ENCODE data around the gene TNFRSF18. TPM values are rescaled to one million over a fixed set of nuclear protein-coding genes. Genes with fewer than 3 reads are reported as not detected.

TNFRSF18 gene
- total RNA-seq, 1 donor from 2014 or later = 0.47 TPM

- Histone ChIP-seq H3K27ac (peak overlapping the region; percentile 31), H3K27me3 (ENCODE audit: low read depth) (peaks cover 16% of the 10 kb centered on the region), H3K9me3 (no peaks in the 10 kb centered on the region), H3K4me1 (no peaks in the 10 kb centered on the region), H3K4me3 (peak overlapping the region; percentile 29), H3K36me3 (no peaks in the 10 kb centered on the region)
- ATAC-seq = no peak
- intact Hi-C loops (cut with DNase I) = no loop called here
- DNase-seq = peak; percentile 42
- no peak for TF ChIP-seq CTCF (IDR thresholded peaks at IDR 0.05)
These were observed 23.1 kb downstream of the TNFRSF18 start for GRCh38 chr1:1183221-1183747.

GRCh38 chr1:1182491-1183220, 23.7 kb downstream of the TNFRSF18 start:
- intact Hi-C loops (cut with DNase I) = no loop called here
- Histone ChIP-seq H3K27me3 (ENCODE audit: low read depth) (peaks cover 20% of the 10 kb centered on the region), H3K4me3 (peak overlapping the region; percentile 29), H3K27ac (peak overlapping the region; percentile 31), H3K36me3 (no peaks in the 10 kb centered on the region), H3K4me1 (no peaks in the 10 kb centered on the region), H3K9me3 (no peaks in the 10 kb centered on the region)
- DNase-seq = peak; percentile 43
- peak in 1 of 2 donors; percentile 6 for ATAC-seq
- TF ChIP-seq CTCF (IDR thresholded peaks at IDR 0.05) = no peak

GRCh38 chr1:1181938-1182410, 24.4 kb downstream of the TNFRSF18 start:
- H3K27ac ChIP-seq = no peak overlapping the region
- no peaks in the 10 kb centered on the region for H3K4me1 ChIP-seq
- no peak for TF ChIP-seq CTCF (IDR thresholded peaks at IDR 0.05)
- H3K27me3 ChIP-seq (ENCODE audit: low read depth) = peaks cover 25% of the 10 kb centered on the region
- intact Hi-C loops (cut with DNase I) = no loop called here
- no peak overlapping the region for H3K4me3 ChIP-seq
- ATAC-seq (no peak), DNase-seq (peak; percentile 44)
- H3K36me3 ChIP-seq = no peaks in the 10 kb centered on the region
- H3K9me3 ChIP-seq = no peaks in the 10 kb centered on the region

DNA sequence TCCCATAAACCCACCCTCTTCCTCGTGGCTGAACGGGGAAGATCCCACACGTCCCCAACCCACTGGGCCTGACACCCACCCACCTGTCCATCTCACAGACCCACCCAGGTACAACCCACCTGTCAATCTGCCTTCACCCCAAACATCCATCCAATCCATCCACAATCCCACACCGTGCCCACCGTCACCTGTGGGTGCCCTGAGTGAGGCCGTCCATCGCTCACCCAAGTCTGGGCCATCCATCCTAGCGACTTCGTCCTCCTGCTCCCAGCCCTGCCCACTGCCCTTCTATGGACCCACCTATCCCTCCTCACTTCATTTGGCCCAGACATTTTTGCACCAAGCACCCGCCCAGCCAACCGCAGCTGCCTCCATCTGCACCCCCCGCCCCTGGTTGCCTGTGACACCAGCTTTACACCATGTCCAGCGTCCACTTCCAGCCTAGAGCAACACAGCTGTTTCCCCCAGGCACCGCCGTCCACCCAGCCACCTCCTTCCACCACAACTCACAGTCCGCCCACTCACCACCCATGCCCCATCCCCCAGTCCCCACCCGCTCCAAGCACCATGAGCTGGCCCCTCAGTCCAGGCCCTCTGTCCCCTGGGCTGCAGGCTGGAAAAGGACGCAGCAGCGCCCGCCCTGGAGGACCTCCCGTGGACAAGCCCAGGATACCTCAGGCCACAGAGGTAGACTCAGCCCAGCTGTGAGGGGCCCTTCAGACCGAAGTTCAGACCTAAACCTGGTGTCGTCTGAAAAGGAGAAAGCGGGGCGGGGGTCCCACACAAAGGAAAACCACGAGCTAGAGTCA, 25.1 kb downstream of the TNFRSF18 start:
- Histone ChIP-seq H3K36me3 (no peaks in the 10 kb centered on the region), H3K4me3 (no peak overlapping the region), H3K27me3 (ENCODE audit: low read depth) (peaks cover 28% of the 10 kb centered on the region), H3K9me3 (no peaks in the 10 kb centered on the region), H3K4me1 (no peaks in the 10 kb centered on the region), H3K27ac (no peak overlapping the region)
- intact Hi-C loops (cut with DNase I) = no loop called here
- ATAC-seq (no peak), DNase-seq (peak; percentile 42)
- no peak for TF ChIP-seq CTCF (IDR thresholded peaks at IDR 0.05)

GRCh38 chr1:1179983-1180861, 26.2 kb downstream of the TNFRSF18 start:
- Histone ChIP-seq H3K27ac (no peak overlapping the region), H3K4me3 (no peak overlapping the region), H3K36me3 (no peaks in the 10 kb centered on the region), H3K27me3 (ENCODE audit: low read depth) (peaks cover 30% of the 10 kb centered on the region), H3K9me3 (no peaks in the 10 kb centered on the region), H3K4me1 (no peaks in the 10 kb centered on the region)
- peak; percentile 43 for DNase-seq
- intact Hi-C loops (cut with DNase I) = no loop called here
- no peak for ATAC-seq
- TF ChIP-seq CTCF (IDR thresholded peaks at IDR 0.05) = no peak
